Measurements from ENCODE around the gene ZNF362.
"Not testable (repeated sequence)": the region's sequence is repeated elsewhere in the genome, so short reads cannot be mapped to it uniquely, and the experiment has no call there.

Gene ZNF362

GRCh38 chr1:33305016-33305415 is 48.7 kb downstream of the ZNF362 start:
- DNase-seq (ENCODE audit: low read depth) = no peak
- no peak for TF ChIP-seq CTCF (conservative IDR thresholded peaks at IDR 0.05; ENCODE audit: control insufficient read depth, insufficient read depth, low read depth, low read length)
- no peak overlapping the region for H3K4me3 ChIP-seq (ENCODE audit: control insufficient read depth, low read depth, low read length)

- no peak for DNase-seq (ENCODE audit: low read depth)
- no peak overlapping the region for H3K4me3 ChIP-seq (ENCODE audit: control insufficient read depth, low read depth, low read length)
- TF ChIP-seq CTCF (conservative IDR thresholded peaks at IDR 0.05; ENCODE audit: control insufficient read depth, insufficient read depth, low read depth, low read length) = no peak
These were observed 49.7 kb downstream of the ZNF362 start for GRCh38 chr1:33305816-33306652.

- no peak for TF ChIP-seq CTCF (conservative IDR thresholded peaks at IDR 0.05; ENCODE audit: control insufficient read depth, insufficient read depth, low read depth, low read length)
- no peak overlapping the region for H3K4me3 ChIP-seq (ENCODE audit: control insufficient read depth, low read depth, low read length)
These were observed 50.6 kb downstream of the ZNF362 start for GRCh38 chr1:33306653-33307493.

GRCh38 chr1:33307494-33307864 is 51.2 kb downstream of the ZNF362 start:
- DNase-seq (ENCODE audit: low read depth) = no peak
- TF ChIP-seq CTCF (conservative IDR thresholded peaks at IDR 0.05; ENCODE audit: control insufficient read depth, insufficient read depth, low read depth, low read length) = no peak
- no peak overlapping the region for H3K4me3 ChIP-seq (ENCODE audit: control insufficient read depth, low read depth, low read length)

More at GRCh38 chr1:33306653-33307493, 50.6 kb downstream of the ZNF362 start:
- DNase-seq (ENCODE audit: low read depth) = no peak

- DNase-seq (ENCODE audit: low read depth) = not testable (repeated sequence)
These were observed 53.1 kb downstream of the ZNF362 start for GRCh38 chr1:33309351-33309750.

GRCh38 chr1:33310702-33311101 is 54.4 kb downstream of the ZNF362 start:
- TF ChIP-seq CTCF (conservative IDR thresholded peaks at IDR 0.05; ENCODE audit: control insufficient read depth, insufficient read depth, low read depth, low read length) = no peak
- no peak overlapping the region for H3K4me3 ChIP-seq (ENCODE audit: control insufficient read depth, low read depth, low read length)

More at GRCh38 chr1:33309351-33309750, 53.1 kb downstream of the ZNF362 start:
- H3K4me3 ChIP-seq (ENCODE audit: control insufficient read depth, low read depth, low read length) = not testable (repeated sequence)

More at GRCh38 chr1:33310702-33311101, 54.4 kb downstream of the ZNF362 start:
- no peak for DNase-seq (ENCODE audit: low read depth)

Measured in fibroblast of mammary gland (primary cell).